Mononuclear cell (primary cell): ENCODE data around the gene PRKCE. TPM values are rescaled to one million over a fixed set of nuclear protein-coding genes. Genes with fewer than 3 reads are reported as not detected.

Experiments used
- H3K27me3 ChIP-seq: 2 replicates; pipeline ENCODE4 v1.6.0; 2011; ENCODE audit warnings: low read length, control low read depth; ENCODE audit not compliant: insufficient read depth
- H3K4me1 ChIP-seq: 2 replicates; pipeline ENCODE4 v1.5.1; 2011; ENCODE audit warnings: mild to moderate bottlenecking, low read length, control low read depth; ENCODE audit not compliant: insufficient read depth
- H3K4me3 ChIP-seq: 2 replicates; pipeline ENCODE4 v1.5.1; 2011; ENCODE audit warnings: mild to moderate bottlenecking, low read length, moderate library complexity
- H3K9me3 ChIP-seq: 2 replicates; pipeline ENCODE4 v1.5.1; 2011; ENCODE audit warnings: low read depth, mild to moderate bottlenecking, control low read depth, low read length
- total RNA-seq: library from RNA; depleted of rRNA; stranded (reverse); fragments of >200 nt; gene quantifications from one replicate; pipeline ENCODE4 v1.2.3, GENCODE V29; 2012

PRKCE gene
- total RNA-seq, 1 donor, result 13.6 TPM

- H3K4me1 ChIP-seq, result no peaks in the 10 kb centered on the region
- H3K27me3 ChIP-seq, result no peaks in the 10 kb centered on the region
- H3K4me3 ChIP-seq, result no peak overlapping the region
- no peaks in the 10 kb centered on the region for H3K9me3 ChIP-seq
Observed at GRCh38 chr2:45957533-45958227, 306.2 kb downstream of the PRKCE start.

- Histone ChIP-seq H3K27me3 (no peaks in the 10 kb centered on the region), H3K4me3 (no peak overlapping the region), H3K9me3 (no peaks in the 10 kb centered on the region), H3K4me1 (peaks cover 12% of the 10 kb centered on the region)
Observed at GRCh38 chr2:45960057-45960863, 308.8 kb downstream of the PRKCE start.

GRCh38 chr2:45962177-45962921 lies 310.9 kb downstream of the PRKCE start:
- no peak overlapping the region for H3K4me3 ChIP-seq
- no peaks in the 10 kb centered on the region for H3K9me3 ChIP-seq
- H3K4me1 ChIP-seq, result peaks cover 12% of the 10 kb centered on the region
- no peaks in the 10 kb centered on the region for H3K27me3 ChIP-seq

GRCh38 chr2:45963816-45964215 lies 312.3 kb downstream of the PRKCE start:
- H3K4me3 ChIP-seq, result no peak overlapping the region
- no peaks in the 10 kb centered on the region for H3K9me3 ChIP-seq
- peaks cover 12% of the 10 kb centered on the region for H3K4me1 ChIP-seq
- no peaks in the 10 kb centered on the region for H3K27me3 ChIP-seq

- H3K4me3 ChIP-seq, result no peak overlapping the region
- no peaks in the 10 kb centered on the region for H3K9me3 ChIP-seq
- no peaks in the 10 kb centered on the region for H3K27me3 ChIP-seq
- peaks cover 12% of the 10 kb centered on the region for H3K4me1 ChIP-seq
Observed at GRCh38 chr2:45964223-45964841, 312.9 kb downstream of the PRKCE start.

GRCh38 chr2:45964906-45965305 lies 313.4 kb downstream of the PRKCE start:
- no peaks in the 10 kb centered on the region for H3K9me3 ChIP-seq
- no peaks in the 10 kb centered on the region for H3K27me3 ChIP-seq
- no peak overlapping the region for H3K4me3 ChIP-seq
- peaks cover 12% of the 10 kb centered on the region for H3K4me1 ChIP-seq

GRCh38 chr2:45965871-45966498 lies 314.5 kb downstream of the PRKCE start:
- peaks cover 12% of the 10 kb centered on the region for H3K4me1 ChIP-seq
- no peak overlapping the region for H3K4me3 ChIP-seq
- H3K27me3 ChIP-seq, result no peaks in the 10 kb centered on the region
- no peaks in the 10 kb centered on the region for H3K9me3 ChIP-seq

GRCh38 chr2:45968946-45969584 lies 317.6 kb downstream of the PRKCE start:
- H3K9me3 ChIP-seq, result no peaks in the 10 kb centered on the region
- H3K4me1 ChIP-seq, result peaks cover 6% of the 10 kb centered on the region
- no peaks in the 10 kb centered on the region for H3K27me3 ChIP-seq
- no peak overlapping the region for H3K4me3 ChIP-seq

GRCh38 chr2:45973426-45973825 lies 322.0 kb downstream of the PRKCE start:
- H3K9me3 ChIP-seq, result no peaks in the 10 kb centered on the region
- H3K27me3 ChIP-seq, result no peaks in the 10 kb centered on the region
- H3K4me1 ChIP-seq, result no peaks in the 10 kb centered on the region
- no peak overlapping the region for H3K4me3 ChIP-seq

- H3K4me3 ChIP-seq, result no peak overlapping the region
- H3K9me3 ChIP-seq, result no peaks in the 10 kb centered on the region
- H3K4me1 ChIP-seq, result no peaks in the 10 kb centered on the region
- H3K27me3 ChIP-seq, result no peaks in the 10 kb centered on the region
Observed at GRCh38 chr2:45974056-45974455, 322.6 kb downstream of the PRKCE start.

GRCh38 chr2:45974762-45975408 lies 323.4 kb downstream of the PRKCE start:
- Histone ChIP-seq H3K4me3 (no peak overlapping the region), H3K27me3 (no peaks in the 10 kb centered on the region), H3K4me1 (no peaks in the 10 kb centered on the region), H3K9me3 (no peaks in the 10 kb centered on the region)

GRCh38 chr2:45975752-45976517 lies 324.5 kb downstream of the PRKCE start:
- Histone ChIP-seq H3K4me3 (no peak overlapping the region), H3K9me3 (no peaks in the 10 kb centered on the region), H3K4me1 (no peaks in the 10 kb centered on the region), H3K27me3 (no peaks in the 10 kb centered on the region)

GRCh38 chr2:45978302-45978859 lies 326.9 kb downstream of the PRKCE start:
- Histone ChIP-seq H3K4me1 (no peaks in the 10 kb centered on the region), H3K9me3 (no peaks in the 10 kb centered on the region), H3K27me3 (no peaks in the 10 kb centered on the region), H3K4me3 (no peak overlapping the region)
